ENCODE results near the gene SCAMP2.

The SCAMP2 gene

GRCh38 chr15:74815121-74815934, 57.8 kb downstream of the SCAMP2 start:
- no peak for DNase-seq

DNA sequence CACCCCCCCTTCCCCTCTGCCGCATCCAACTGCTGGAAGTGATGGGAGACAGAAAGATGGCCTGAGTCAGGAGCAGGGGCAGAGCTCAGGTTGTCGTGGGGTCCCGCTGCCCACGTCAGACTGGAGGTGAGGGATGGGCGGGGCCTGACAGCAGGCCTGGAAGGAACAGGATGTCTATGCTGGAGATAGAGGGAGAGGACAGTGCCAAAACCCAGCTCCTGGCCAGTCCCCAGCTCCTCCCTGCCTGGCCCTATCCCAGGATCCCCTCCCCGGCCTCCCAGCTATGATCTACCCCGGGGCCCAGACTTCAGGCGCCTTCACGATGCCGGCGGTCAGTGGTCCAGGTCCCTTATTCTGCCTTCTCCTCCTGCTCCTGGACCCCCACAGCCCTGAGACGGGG, 60.6 kb downstream of the SCAMP2 start, which contains the start of gene LMAN1L:
LMAN1L (plus strand) TSS at position 303 of the 400 bp plus-strand sequence; CDS start at position 323, 20 bp downstream.
- DNase-seq, result no peak

DNA sequence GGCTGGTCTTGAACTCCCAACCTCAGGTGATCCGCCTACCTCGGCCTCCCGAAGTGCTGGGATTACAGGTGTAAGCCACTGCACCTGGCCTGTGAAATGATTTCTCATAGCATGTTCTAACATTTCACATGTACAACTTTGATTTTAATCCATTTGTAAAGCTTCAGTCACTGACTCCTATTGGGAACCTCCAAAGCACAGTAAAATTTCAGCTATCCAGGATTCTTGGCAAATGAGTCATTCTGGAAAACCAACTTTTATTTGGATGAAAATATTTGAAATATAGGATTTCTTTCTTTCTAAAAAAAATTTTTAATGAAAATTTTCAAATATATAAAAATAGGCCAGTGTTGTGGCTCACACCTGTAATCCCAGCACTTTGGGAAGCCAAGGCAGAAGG, 63.2 kb downstream of the SCAMP2 start:
- no peak for DNase-seq

DNA sequence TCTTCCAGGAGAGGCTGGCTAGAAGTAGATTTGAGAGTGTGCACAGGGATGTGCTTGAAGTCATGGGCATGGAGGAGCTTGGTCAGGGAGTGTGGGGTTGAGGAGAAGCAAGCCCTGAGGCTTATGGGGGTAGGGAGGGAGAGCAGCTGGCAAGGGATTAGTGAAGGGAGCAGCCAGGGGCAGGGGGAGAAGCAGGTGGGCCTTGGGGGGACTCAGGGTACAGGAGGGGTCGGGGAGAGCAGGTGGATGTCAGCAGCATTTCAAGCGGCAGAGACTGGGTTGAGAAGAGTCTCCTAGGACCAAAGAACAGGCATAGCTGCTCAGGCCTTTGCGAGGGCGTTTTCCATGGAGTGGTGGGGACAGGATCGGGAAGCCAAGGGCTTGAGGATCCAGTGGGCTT, 63.9 kb downstream of the SCAMP2 start:
- DNase-seq, result no peak

GRCh38 chr15:74808840-74809229, 64.3 kb downstream of the SCAMP2 start:
- no peak for DNase-seq

GRCh38 chr15:74808078-74808839, 64.9 kb downstream of the SCAMP2 start:
- DNase-seq, result no peak

GRCh38 chr15:74807282-74807681, 65.9 kb downstream of the SCAMP2 start:
- no peak for DNase-seq

- DNase-seq, result no peak
Measured at GRCh38 chr15:74804935-74805334, 68.2 kb downstream of the SCAMP2 start.

DNA sequence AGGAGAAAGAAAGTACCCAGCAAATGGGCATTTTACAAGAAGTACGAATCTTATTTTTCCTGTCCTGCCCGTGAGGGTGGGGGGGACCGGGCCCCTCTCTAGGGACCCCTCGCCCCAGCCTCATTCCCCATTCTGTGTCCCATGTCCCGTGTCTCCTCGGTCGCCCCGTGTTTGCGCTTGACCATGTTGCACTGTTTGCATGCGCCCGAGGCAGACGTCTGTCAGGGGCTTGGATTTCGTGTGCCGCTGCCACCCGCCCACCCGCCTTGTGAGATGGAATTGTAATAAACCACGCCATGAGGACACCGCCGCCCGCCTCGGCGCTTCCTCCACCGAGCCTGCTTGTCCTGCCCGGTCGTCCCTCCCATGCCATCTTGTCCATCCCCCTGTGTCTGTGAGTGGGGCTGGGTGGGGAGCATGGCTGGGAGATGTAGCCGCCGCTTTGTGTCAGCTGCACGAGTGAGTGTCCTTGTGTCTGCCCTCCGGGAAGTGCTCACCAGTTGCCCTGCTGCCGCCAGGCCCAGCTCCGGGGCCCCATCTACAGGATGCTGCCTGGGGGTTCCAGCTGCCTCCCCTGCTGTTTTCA, 70.2 kb downstream of the SCAMP2 start:
- DNase-seq, result no peak

- DNase-seq, result no peak
Measured at GRCh38 chr15:74802290-74802689, 70.9 kb downstream of the SCAMP2 start.

- DNase-seq, result no peak
Measured at GRCh38 chr15:74801311-74801997, 71.7 kb downstream of the SCAMP2 start.

- no peak for DNase-seq
Measured at GRCh38 chr15:74800559-74801094, 72.5 kb downstream of the SCAMP2 start.

DNA sequence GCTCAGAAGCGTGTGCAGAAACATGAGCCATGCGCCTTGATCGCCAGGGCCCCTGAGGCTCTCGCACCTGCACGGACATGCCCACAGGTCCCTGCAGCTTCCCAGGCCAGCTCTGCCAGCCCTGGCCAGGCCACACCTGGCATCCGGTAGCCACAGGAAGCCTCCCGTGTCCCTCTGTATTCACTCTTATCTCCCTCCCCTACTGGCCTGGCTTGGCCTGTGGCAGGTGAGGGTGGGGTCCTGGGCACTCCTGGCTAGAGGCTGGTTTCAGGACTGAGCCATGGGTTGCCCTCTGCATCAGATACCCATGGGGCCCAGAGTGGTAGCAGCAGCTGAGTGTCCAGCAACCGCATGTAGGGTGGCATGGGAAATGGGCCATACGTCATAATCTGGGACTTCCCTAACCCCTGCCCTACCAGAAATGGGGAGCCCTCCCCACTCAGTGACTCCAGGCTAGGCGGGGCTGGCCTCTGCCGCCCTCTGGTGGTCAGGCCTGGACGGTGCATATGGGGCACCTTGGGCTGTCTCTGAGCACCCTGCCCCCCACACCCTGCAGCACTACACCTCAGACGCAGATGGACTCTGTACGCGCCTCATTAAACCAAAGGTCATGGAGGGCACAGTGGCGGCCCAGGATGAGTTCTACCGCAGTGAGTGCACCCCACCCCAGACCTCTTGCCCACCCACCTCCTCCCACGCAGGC, 73.2 kb downstream of the SCAMP2 start:
- DNase-seq, result peak; percentile 79 to 81

DNA sequence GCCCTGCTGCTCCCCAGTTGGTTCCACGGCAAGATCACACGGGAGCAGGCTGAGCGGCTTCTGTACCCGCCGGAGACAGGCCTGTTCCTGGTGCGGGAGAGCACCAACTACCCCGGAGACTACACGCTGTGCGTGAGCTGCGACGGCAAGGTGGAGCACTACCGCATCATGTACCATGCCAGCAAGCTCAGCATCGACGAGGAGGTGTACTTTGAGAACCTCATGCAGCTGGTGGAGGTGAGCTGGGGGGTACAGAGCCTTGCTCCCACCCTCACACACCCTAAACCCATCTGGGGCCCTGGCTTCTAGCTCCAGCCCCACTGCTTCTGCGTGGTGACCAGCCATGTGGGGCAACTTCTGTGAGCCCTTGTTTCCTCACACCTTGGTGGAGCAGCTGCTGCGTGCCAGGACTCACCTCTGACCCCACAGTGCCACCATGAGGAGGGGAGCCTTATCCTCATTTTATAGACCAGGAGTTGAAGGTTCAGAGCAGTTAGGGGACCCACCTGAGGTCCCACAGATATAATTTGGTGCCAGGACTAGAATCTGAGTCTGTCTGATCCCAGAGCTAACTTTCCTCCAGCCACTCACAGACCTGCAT, 73.8 kb downstream of the SCAMP2 start:
- no peak for DNase-seq

GRCh38 chr15:74798388-74799254, 74.5 kb downstream of the SCAMP2 start:
- DNase-seq, result no peak

DNA sequence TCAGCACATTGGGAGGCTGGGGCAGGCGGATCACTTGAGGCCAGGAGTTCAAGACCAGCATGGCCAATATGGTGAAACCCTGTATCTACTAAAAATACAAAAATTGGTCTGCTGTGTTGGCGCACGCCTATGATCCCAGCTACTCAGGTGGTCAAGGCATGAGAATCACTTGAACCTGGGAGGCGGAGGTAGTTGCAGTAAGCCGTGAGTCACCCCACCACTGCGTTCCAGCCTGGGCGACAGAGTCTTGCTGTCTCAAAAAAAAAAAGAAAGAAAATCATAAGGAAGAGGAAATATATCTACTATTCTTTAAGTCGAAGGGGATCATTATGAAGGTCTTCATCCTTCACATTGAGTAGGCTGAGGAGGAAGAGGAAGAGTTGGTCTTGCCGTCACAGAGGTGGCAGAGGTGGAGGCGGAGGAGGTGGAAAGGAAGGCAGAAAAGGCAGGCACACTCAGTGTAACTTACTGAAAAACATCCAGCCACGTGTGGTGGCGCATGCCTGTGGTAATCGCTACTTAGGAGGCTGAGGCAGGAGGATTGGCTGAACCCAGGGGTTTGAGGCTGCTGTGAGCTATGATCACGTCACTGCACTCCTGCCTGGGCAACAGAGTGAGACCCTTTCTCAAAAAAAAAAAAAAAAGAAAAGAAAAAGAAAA, 77.1 kb downstream of the SCAMP2 start:
- DNase-seq, result peak in 1 of 2 experiments; percentile 63

GRCh38 chr15:74794970-74795349, 78.2 kb downstream of the SCAMP2 start:
- DNase-seq, result no peak

GRCh38 chr15:74794248-74794969, 78.8 kb downstream of the SCAMP2 start:
- DNase-seq, result no peak

Data from stimulated activated CD4-positive, alpha-beta T cell treated with anti-CD3 and anti-CD28 coated beads, Interleukin-4, amount 100 ng/mL, for 4 hours (primary cell).